Lung (tissue), 12 donors: ENCODE measurements around the gene ZNF322. TPM values are rescaled to one million over a fixed set of nuclear protein-coding genes. Genes with fewer than 3 reads are reported as not detected.

Experiments used
- ATAC-seq: fragments of 200-7000 bp; cut with Tn5 transposase; one replicate; pipeline ENCODE4 v1.9.1; 2020; ENCODE audit warnings: moderate number of reproducible peaks; ENCODE audit not compliant: insufficient read depth, low FRiP score
- DNase-seq, 3 donors: peaks; one replicate each; pipeline ENCODE4 v3.0.0-alpha.2; 2013 to 2017
- H3K27ac ChIP-seq, 2 donors: one replicate each; pipeline ENCODE4 v1.5.1; 2013; ENCODE audit warnings: mild to moderate bottlenecking in 2 of 2, moderate library complexity in 2 of 2, control low read depth in 1 of 2, inconsistent platforms in 1 of 2, low read depth in 1 of 2, low read length in 1 of 2
- H3K27me3 ChIP-seq, 3 donors: one replicate each; pipeline ENCODE4 v1.5.1; 2013; ENCODE audit warnings: low read length in 2 of 3; ENCODE audit not compliant: control insufficient read depth in 3 of 3, insufficient read depth in 3 of 3
- H3K36me3 ChIP-seq, 4 donors: one replicate each; pipeline ENCODE4 v1.5.1; 2013; ENCODE audit warnings: low read length in 4 of 4, mild to moderate bottlenecking in 1 of 4, moderate library complexity in 1 of 4; ENCODE audit not compliant: control insufficient read depth in 4 of 4, insufficient read depth in 4 of 4
- H3K4me1 ChIP-seq, 5 donors: one replicate each; pipeline ENCODE4 v1.5.1; 2013; ENCODE audit warnings: low read length in 5 of 5, mild to moderate bottlenecking in 2 of 5, moderate library complexity in 1 of 5; ENCODE audit not compliant: control insufficient read depth in 5 of 5, insufficient read depth in 5 of 5
- H3K4me3 ChIP-seq: one replicate; pipeline ENCODE4 v1.5.1; 2013; ENCODE audit warnings: mild to moderate bottlenecking, control low read depth, moderate library complexity
- H3K9ac ChIP-seq, 2 donors: one replicate each; pipeline ENCODE4 v1.5.1; 2013; ENCODE audit warnings: low read length in 2 of 2, control low read depth in 1 of 2; ENCODE audit not compliant: insufficient read depth in 1 of 2
- H3K9me3 ChIP-seq, 4 donors: one replicate each; pipeline ENCODE4 v1.5.1; 2013; ENCODE audit warnings: low read length in 3 of 4, mild to moderate bottlenecking in 1 of 4, moderate library complexity in 1 of 4; ENCODE audit not compliant: control insufficient read depth in 4 of 4, insufficient read depth in 3 of 4
- CTCF ChIP-seq: IDR thresholded peaks from 2 replicates; pipeline ENCODE4 v1.5.1; 2012; ENCODE audit warnings: mild to moderate bottlenecking; ENCODE audit errors: control extremely low read depth, extremely low read depth
- WGBS, 2 donors: extraction: QIAGEN DNeasy Blood & Tissue Kit; methylation state at CpG; one replicate each; pipeline ENCODE4 v1.1.7; 2013; 5-methylcytosine and 5-hydroxymethylcytosine counted together
- polyA plus RNA-seq, 2 donors: library from polyadenylated mRNA; stranded (reverse); fragments of 200-250 nt; gene quantifications; one replicate each; pipeline ENCODE4 v1.2.1, GENCODE V29; 2013
- total RNA-seq, 2 donors: library from RNA; depleted of rRNA in 1 of 2; stranded (reverse); fragments of >200 nt in 1 of 2; gene quantifications; one replicate each; pipeline ENCODE4 v1.2.1, GENCODE V29; 2014 to 2021
- donor health status: control.
- donor health status: control.
- donor health status: Bipolar disorder and iron deficiency.
- donor health status: healthy.
- donor health status: DM: yes; HTN: yes; CAD: no.

ZNF322 gene
- total and polyA plus RNA-seq, 4 donors: 5.8 to 26.0 (median 14.5) TPM

GRCh38 chr6:26646074-26646473, 13.5 kb downstream of the ZNF322 start:
- H3K36me3 ChIP-seq: peaks cover 7 to 33% (median 23%) of the 10 kb centered on the region in 4 donors
- H3K27me3 ChIP-seq: no peaks in the 10 kb centered on the region
- H3K9me3 ChIP-seq: peaks cover 0 to 5% (median 1%) of the 10 kb centered on the region in 4 donors
- H3K27ac ChIP-seq: no peak overlapping the region
- ATAC-seq (no peak), DNase-seq (no peak)
- no peak overlapping the region for H3K9ac ChIP-seq
- WGBS, 2 donors: 100% methylated on average over 1 of the region's 1 CpG
- no peaks in the 10 kb centered on the region for H3K4me1 ChIP-seq
- H3K4me3 ChIP-seq: no peak overlapping the region
- no peak for TF ChIP-seq CTCF

GRCh38 chr6:26640806-26641205, 18.7 kb downstream of the ZNF322 start:
- Histone ChIP-seq H3K27ac (no peak overlapping the region), H3K9ac (no peak overlapping the region), H3K36me3 (peaks cover 15 to 40% (median 32%) of the 10 kb centered on the region in 4 donors), H3K4me3 (no peak overlapping the region), H3K4me1 (no peaks in the 10 kb centered on the region), H3K27me3 (no peaks in the 10 kb centered on the region), H3K9me3 (peaks cover 0 to 9% (median 6%) of the 10 kb centered on the region in 4 donors)
- no peak for TF ChIP-seq CTCF
- DNase-seq (no peak), ATAC-seq (no peak)
- WGBS, 2 donors: 96 to 99% methylated on average over 2 of the region's 2 CpGs

GRCh38 chr6:26629359-26629758, 30.2 kb downstream of the ZNF322 start:
- WGBS, 2 donors: 42 to 74% methylated on average over 1 of the region's 1 CpG
- H3K27ac ChIP-seq: no peak overlapping the region
- no peak for ATAC-seq

More at GRCh38 chr6:26629359-26629758, 30.2 kb downstream of the ZNF322 start:
- no peak overlapping the region for H3K4me3 ChIP-seq
- TF ChIP-seq CTCF: no peak
- DNase-seq: no peak
- no peaks in the 10 kb centered on the region for H3K27me3 ChIP-seq
- peaks cover 0 to 3% (median 1%) of the 10 kb centered on the region in 4 donors for H3K36me3 ChIP-seq
- no peaks in the 10 kb centered on the region for H3K4me1 ChIP-seq
- H3K9me3 ChIP-seq: peaks cover 0 to 6% (median 3%) of the 10 kb centered on the region in 4 donors
- H3K9ac ChIP-seq: no peak overlapping the region
